Kidney (tissue), 14 donors: ENCODE measurements around the gene ERRFI1. TPM values are rescaled to one million over a fixed set of nuclear protein-coding genes. Genes with fewer than 3 reads are reported as not detected.

ENCODE experiments used
- DNase-seq, 5 donors: peaks; one replicate each; pipeline ENCODE4 v3.0.0-alpha.2; 2013 to 2020
- FAIRE-seq: peaks from 2 replicates; lab custom pipeline; 2012; peaks lifted over from hg19 to GRCh38; lab: Jason Lieb, UNC
- H3K27ac ChIP-seq, 2 donors: one replicate each; pipeline ENCODE4 v1.7.0; 2013; ENCODE audit warnings: low read depth in 2 of 2, low read length in 2 of 2, inconsistent platforms in 1 of 2
- H3K27me3 ChIP-seq: one replicate; pipeline ENCODE4 v1.7.1; 2013; ENCODE audit warnings: low read length, inconsistent platforms; ENCODE audit not compliant: control insufficient read depth, insufficient read depth
- H3K36me3 ChIP-seq, 3 donors: one replicate each; pipeline versions ENCODE4 v1.7.0 to v1.7.1; 2013; ENCODE audit warnings: low read length in 3 of 3, control low read depth in 1 of 3, inconsistent platforms in 1 of 3; ENCODE audit not compliant: insufficient read depth in 3 of 3, control insufficient read depth in 2 of 3
- H3K4me1 ChIP-seq, 3 donors: one replicate each; pipeline versions ENCODE4 v1.7.0 to v1.7.1; 2013; ENCODE audit warnings: low read length in 3 of 3, inconsistent platforms in 1 of 3, low read depth in 1 of 3; ENCODE audit not compliant: control insufficient read depth in 2 of 3, insufficient read depth in 2 of 3
- H3K4me3 ChIP-seq, 3 donors: one replicate each; pipeline versions ENCODE4 v1.7.0 to v1.8.1; 2013; ENCODE audit warnings: low read length in 3 of 3, control low read depth in 1 of 3, inconsistent platforms in 1 of 3
- H3K9ac ChIP-seq, 3 donors: one replicate each; pipeline versions ENCODE4 v1.7.0 to v1.7.1; 2013; ENCODE audit warnings: low read length in 3 of 3, control low read depth in 1 of 3, inconsistent platforms in 1 of 3
- H3K9me3 ChIP-seq, 3 donors: one replicate each; pipeline versions ENCODE4 v1.7.0 to v1.7.1; 2013; ENCODE audit warnings: low read length in 3 of 3, control low read depth in 1 of 3, inconsistent platforms in 1 of 3; ENCODE audit not compliant: control insufficient read depth in 2 of 3, insufficient read depth in 1 of 3
- CTCF ChIP-seq: IDR thresholded peaks from 3 replicates; pipeline ENCODE4 v1.5.1; 2012; ENCODE audit warnings: mild to moderate bottlenecking, moderate library complexity, borderline replicate concordance; ENCODE audit not compliant: insufficient read depth; ENCODE audit errors: extremely low read depth
- intact Hi-C: fragments of 100-400 bp; cut with DNase I; formaldehyde crosslinking; loops from one replicate; pipeline ENCODE4 v1.11.1; 2022
- polyA plus RNA-seq: library from polyadenylated mRNA; stranded (reverse); fragments of 350-450 nt; fragmentation: Illumina TruSeq; extraction: RNeasy Lipid Tissue Mini Kit (QIAGEN cat#74804); gene quantifications from one replicate; pipeline ENCODE4 v1.2.3, GENCODE V29; 2014; ENCODE audit warnings: low read depth, low replicate concordance; ENCODE audit not compliant: insufficient read depth
- total RNA-seq: library from RNA; stranded (reverse); fragmentation: NEBNext Ultra II Directional; extraction: Animal tissue kit (Norgen Biotek cat#: 25700); gene quantifications from one replicate; pipeline ENCODE4 v1.2.1, GENCODE V29; 2021
- donor health status: control.
- donor health status: control.
- donor health status: control.
- donor health status: control.
- donor health status: control.
- donor health status: DM: yes; HTN: yes; CAD: no.
- donor health status: Normal renal cell carcinoma (clear cell type).

The ERRFI1 gene
- total and polyA plus RNA-seq, 2 donors from 2014 or later: 25.0 to 71.3 TPM

- H3K27me3 ChIP-seq: no peaks in the 10 kb centered on the region
- peaks cover 0 to 17% (median 6%) of the 10 kb centered on the region in 3 donors for H3K36me3 ChIP-seq
- peak overlapping the region in 2 of 3 donors; percentile 9 to 28 for H3K4me3 ChIP-seq
- TF ChIP-seq CTCF: no peak
- H3K27ac ChIP-seq: peak overlapping the region; percentile 18 to 54
- H3K9ac ChIP-seq: no peak overlapping the region
- FAIRE-seq: peak; percentile 13
- peak in 2 of 5 donors; percentile 37 to 61 for DNase-seq
- no peaks in the 10 kb centered on the region for H3K9me3 ChIP-seq
- H3K4me1 ChIP-seq: peaks cover 0 to 43% (median 21%) of the 10 kb centered on the region in 3 donors
- intact Hi-C loops: no loop called here
Observed at GRCh38 chr1:8020032-8020431, 6.1 kb downstream of the ERRFI1 start.

- H3K4me3 ChIP-seq: peak overlapping the region in 1 of 3 donors; percentile 23
- H3K9me3 ChIP-seq: no peaks in the 10 kb centered on the region
- no peak for TF ChIP-seq CTCF
- H3K4me1 ChIP-seq: peaks cover 0 to 43% (median 19%) of the 10 kb centered on the region in 3 donors
- intact Hi-C loops: no loop called here
- H3K27me3 ChIP-seq: no peaks in the 10 kb centered on the region
- no peak for FAIRE-seq
- H3K9ac ChIP-seq: no peak overlapping the region
- no peak for DNase-seq
- H3K36me3 ChIP-seq: peaks cover 0 to 25% (median 14%) of the 10 kb centered on the region in 3 donors
- H3K27ac ChIP-seq: no peak overlapping the region
Observed at GRCh38 chr1:8019229-8019620, 6.9 kb downstream of the ERRFI1 start.

GRCh38 chr1:8018492-8019228 lies 7.4 kb downstream of the ERRFI1 start:
- no peaks in the 10 kb centered on the region for H3K9me3 ChIP-seq
- H3K36me3 ChIP-seq: peaks cover 0 to 31% (median 17%) of the 10 kb centered on the region in 3 donors
- H3K9ac ChIP-seq: no peak overlapping the region
- DNase-seq: peak in 2 of 5 donors; percentile 51 to 65
- no peaks in the 10 kb centered on the region for H3K27me3 ChIP-seq
- TF ChIP-seq CTCF: no peak
- no peak for FAIRE-seq
- H3K4me1 ChIP-seq: peaks cover 0 to 43% (median 19%) of the 10 kb centered on the region in 3 donors
- H3K4me3 ChIP-seq: peak overlapping the region in 2 of 3 donors; percentile 9 to 23
- intact Hi-C loops: no loop called here
- H3K27ac ChIP-seq: peak overlapping the region in 1 of 2 donors; percentile 13
